ENCODE data around the gene FOXO3.
"Not testable (repeated sequence)": the region's sequence is repeated elsewhere in the genome, so short reads cannot be mapped to it uniquely, and the experiment has no call there.

Gene FOXO3

DNA sequence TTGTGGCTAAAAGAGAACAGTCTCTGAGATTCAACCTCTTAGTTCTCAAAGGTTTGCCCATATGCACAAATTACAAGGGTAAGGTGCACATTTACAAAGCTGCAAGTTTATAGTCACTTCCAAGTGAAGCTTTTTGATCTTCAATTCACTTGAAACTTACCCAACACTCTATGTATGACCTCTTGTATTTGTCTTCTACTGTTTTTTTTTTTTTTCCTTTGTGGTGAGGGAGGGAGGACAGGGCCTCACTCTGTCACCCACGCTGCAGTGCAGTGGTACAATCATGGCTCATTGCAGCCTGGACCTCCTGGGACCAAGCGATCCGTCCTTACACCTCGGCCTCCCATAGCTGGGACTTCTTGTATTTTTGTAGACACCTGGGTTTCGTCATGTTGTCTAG lies 4.5 kb upstream of the FOXO3 start:
- no peak for DNase-seq (ENCODE audit: low spot score)

DNA sequence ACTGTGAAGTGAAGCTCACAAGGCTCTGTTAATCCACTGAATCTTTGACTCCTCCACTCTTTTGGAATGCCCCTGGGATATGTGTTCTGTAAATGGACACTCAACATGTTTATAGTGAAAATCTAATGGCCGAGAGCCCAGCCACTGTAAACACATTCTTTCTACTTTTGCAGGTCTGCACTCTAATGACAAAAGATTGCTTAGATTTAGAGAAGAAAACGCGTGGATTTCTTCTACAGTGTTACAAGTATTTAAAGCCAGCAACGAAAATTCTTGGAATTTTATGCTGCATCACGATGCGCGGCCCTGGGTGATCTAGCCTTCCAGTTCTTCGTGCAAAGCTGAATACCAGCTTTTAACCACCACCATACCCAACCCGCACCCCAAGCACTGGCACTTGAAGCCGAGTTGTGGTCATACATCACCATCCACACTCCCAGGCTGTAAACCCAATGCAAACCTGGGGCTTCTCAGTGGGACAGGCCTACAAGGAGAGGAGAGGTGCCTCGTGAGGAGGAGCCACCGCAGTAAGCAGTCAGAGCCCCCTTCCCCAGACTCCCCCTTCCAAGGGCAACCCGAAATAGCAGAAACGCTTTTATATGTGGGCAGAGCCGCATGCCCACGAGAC lies 3.7 kb upstream of the FOXO3 start:
- DNase-seq (ENCODE audit: low spot score): no peak

DNA sequence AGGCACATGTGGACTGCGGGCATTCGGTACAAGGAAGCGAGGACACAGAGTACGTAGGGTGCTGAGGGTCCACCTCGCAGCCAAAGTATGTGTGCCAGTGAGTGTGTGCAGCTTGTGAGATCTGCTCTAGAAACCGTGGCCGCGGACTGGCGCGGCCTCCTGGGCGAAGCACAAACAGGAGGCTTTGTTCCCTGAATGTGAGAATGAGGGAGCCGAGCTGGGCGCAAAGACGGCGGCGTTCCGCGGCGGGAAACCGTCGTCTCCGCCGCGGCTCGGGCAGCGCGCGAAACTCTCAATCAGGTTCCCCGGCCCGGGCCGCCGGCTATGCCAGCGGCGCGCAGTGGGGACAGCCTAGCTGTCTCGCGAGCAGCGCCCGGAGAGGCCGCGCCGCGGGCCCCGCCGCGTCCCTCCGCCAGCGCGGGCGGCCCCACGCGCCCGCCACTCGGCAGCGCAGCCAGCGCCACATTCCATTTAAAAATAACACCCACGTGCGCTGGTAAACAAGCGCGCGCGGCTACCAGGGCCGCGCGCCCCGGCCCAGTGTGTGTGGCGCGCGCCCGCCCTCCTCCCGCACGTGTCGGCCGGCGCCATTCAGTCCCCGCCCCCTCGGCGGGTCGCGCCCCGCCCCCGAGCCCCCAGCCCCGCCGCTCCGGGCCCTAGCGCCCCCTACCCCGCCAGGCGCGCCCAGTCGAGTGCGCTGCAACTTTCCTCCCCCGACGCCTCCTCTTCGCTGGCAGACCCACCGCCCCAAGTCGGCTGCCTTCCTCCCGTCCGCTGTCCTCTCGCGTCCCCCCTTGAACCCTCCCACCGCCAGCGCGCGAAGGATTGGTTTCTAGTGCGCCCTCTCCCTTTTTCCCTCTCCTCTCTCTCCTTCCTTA lies 3.0 kb upstream of the FOXO3 start:
- DNase-seq (ENCODE audit: low spot score): peak; percentile 82

DNA sequence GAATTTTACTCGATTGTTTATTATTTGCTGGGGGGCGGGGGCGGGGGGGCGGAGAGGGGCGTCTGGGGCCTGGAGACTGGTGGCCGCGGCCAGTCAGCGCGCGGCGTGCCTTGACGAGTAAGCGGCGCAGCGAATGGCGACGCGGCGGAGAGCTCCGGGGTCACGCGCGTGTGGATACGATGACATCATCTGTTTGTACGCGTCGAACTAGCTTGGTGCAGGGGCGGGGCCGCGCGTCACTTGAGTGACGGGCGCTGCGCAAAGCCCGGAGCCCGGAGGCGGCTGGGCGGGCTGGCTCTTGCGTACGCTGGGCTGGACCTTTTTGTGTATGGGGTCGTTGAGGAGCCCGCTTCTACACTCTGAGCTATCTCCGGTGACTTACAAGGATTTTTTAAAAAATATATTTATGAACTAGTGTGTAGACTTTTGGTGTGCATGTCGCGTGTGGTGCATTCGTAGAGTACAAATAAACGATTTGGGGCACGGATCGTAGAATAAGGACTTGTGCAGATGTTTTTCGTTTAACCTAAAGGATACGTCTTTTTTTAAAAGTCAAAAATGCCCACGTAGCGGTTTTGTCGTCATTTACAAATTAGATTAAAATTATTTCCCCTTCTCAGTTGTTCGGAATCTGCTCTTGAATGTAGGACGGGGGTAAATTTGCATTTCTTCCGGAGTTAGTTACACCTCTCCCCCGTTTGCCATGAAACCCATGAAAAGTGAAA lies 2.2 kb upstream of the FOXO3 start:
- DNase-seq (ENCODE audit: low spot score): peak; percentile 98

DNA sequence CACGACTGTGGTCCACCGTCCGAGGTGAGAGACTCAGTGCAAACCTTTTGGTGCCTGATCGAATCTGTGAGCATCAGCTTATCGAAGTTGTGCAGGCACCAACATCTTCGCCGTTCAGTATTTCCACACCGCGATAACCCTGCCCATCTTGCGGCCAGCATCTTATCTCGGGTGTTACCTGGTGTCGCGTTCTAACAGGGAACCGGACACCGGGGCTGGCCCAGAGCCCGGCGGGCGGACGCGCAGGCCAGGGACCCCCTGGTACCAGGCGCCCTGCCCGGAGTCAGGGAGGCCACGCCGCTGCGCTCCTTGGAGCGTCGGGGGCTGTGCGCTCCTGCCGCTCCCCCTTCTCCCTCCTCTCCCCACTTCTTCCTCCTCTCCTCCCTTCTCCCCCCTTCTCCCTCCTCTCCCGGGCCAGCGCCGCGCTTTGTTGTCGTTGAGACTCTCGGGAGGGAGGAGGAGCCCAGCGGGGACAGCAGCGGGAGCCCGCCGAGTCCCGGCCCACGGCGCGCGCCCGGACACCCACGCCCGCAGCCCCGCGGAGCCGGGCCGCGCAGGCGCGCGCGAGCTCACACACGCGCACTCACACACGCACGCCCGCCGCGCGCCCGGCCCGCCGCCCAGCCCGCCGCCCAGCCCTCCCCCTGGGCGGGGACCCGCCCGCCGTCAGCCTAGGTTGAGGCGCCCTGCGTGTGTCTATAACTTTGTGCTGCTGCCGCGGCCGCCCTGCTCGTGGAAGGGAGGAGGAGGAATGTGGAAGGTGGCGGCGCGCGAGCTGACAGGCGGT lies 1.4 kb upstream of the FOXO3 start:
- peak; percentile 91 for DNase-seq (ENCODE audit: low spot score)

DNA sequence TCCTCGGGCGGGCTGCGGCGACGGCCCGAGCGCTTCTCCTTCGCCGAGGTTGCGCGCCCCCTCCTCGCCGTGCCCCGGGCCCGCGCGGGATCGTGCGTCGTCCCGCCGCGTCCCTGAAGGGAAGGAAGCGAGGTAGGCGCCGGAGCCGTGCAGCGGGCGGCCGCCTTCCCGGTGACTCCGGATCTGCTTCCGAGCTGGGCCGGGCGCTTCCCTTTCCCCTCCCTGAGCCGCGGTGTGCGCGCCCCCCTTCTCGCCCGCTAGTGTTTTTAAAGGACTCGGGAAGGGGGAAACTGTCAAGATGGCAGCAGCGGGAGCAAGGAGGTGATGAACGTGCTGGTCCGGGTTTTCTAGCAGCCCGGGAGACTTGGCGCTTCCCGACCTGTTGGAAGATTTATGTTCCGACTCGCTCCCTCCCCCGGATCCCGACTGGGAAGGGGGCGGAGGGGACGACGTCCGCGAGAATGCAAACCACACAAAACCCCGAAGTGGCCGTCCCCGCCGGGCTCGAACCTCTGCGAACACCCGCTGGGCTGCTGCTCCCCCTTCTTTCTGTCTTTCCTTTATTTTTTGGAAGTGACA lies 744 bp upstream of the FOXO3 start:
- no peak for DNase-seq (ENCODE audit: low spot score)

DNA sequence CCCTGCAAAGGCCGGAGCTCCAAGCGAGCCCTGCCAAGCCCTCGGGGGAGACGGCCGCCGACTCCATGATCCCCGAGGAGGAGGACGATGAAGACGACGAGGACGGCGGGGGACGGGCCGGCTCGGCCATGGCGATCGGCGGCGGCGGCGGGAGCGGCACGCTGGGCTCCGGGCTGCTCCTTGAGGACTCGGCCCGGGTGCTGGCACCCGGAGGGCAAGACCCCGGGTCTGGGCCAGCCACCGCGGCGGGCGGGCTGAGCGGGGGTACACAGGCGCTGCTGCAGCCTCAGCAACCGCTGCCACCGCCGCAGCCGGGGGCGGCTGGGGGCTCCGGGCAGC lies 561 bp downstream of the FOXO3 start:
- not testable (repeated sequence) for DNase-seq (ENCODE audit: low spot score)

DNA sequence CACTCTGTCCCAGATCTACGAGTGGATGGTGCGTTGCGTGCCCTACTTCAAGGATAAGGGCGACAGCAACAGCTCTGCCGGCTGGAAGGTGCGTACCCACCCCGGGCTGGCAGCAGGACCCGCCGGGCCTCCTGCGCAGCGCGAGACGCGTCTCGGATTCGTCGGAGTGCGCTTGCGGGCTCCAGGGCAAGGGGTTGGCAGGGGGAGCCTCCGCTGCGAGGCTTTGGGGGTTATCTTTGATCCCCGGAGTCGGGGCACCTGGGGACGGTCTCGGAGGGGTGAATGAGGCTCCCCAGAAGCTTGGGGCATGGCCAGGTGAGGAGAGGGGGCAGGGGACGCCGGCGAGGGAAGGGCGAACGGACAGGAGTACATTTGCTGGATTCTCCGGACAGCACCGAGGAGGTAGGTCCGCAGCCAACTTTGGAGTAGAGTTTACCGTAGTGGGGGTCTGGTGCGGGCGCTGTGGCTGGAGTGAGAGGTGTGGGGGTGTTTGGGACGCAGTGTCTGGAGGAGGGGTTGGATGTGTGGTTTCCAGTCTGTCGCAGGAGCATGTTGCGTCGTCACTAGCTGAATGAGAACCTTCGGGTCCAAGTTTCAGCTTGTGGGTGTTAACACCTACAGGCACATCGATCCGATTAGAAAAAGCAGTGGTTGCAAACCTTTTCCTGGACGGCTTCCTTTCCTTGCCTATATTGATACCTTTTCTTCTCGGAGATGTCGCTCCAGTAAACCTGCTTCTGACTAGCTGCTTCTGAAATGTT lies 1.2 kb downstream of the FOXO3 start:
- no peak for DNase-seq (ENCODE audit: low spot score)

DNA sequence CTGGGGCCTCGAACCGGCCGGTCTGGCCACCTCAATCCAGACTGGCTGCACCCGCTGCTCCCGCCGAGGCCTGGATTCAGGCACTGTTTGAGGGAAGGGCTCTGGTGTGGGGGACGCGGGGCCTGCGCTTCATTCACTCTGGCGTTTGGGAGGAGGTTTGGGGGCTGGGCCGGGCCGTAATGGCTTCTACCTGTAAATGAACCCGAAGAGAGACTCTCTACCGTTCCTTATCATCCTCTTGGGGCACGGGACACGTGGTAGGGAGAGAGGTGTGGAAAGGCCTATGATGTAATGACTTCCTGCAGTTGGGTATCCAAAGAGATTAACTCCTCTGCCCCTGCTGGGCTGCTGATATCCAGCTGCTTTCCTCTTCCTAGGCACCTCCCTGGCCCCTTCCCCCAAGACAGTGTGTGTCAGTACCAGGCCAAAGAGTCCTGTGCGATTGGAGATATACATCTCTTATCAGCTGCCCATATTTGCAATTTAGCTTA lies 1.8 kb downstream of the FOXO3 start:
- no peak for DNase-seq (ENCODE audit: low spot score)

DNA sequence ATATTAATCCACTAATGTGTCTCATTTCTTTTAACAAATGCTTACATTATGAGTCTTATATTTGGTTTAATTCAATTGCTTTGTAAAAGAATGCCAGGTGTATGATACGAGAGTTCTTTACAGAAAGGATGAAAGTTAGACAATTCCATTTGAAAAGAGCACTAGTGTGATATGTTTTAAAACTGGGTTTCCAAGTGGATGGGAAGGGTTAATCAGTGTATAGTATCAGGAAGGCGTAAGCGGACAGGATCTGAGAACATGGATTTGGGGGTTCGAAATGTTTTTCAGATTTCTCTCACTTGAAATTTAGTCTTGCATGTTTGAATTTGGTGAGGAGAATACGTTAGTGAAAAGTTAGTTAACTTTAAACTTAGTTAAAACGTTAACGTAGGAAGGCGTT lies 2.6 kb downstream of the FOXO3 start:
- DNase-seq (ENCODE audit: low spot score): no peak

DNA sequence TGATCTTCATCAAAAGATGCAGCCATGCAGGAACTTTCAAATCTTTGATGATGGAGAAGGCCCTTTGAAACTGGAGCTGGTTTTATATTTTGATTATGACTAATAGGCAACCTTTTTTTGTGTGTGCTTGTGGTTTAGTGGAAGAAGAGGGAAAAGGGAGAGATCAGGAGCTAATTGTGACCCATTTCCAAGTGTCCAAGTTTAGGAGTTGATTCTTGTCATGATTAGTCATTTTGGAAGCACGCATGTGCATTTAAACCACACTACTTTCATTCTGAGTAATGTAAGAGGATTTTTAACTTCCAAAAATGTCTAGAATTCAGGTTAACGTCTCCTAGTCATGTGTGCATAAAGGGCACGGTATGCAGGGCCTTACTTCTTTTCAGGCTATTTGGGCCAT lies 3.5 kb downstream of the FOXO3 start:
- DNase-seq (ENCODE audit: low spot score): no peak

DNA sequence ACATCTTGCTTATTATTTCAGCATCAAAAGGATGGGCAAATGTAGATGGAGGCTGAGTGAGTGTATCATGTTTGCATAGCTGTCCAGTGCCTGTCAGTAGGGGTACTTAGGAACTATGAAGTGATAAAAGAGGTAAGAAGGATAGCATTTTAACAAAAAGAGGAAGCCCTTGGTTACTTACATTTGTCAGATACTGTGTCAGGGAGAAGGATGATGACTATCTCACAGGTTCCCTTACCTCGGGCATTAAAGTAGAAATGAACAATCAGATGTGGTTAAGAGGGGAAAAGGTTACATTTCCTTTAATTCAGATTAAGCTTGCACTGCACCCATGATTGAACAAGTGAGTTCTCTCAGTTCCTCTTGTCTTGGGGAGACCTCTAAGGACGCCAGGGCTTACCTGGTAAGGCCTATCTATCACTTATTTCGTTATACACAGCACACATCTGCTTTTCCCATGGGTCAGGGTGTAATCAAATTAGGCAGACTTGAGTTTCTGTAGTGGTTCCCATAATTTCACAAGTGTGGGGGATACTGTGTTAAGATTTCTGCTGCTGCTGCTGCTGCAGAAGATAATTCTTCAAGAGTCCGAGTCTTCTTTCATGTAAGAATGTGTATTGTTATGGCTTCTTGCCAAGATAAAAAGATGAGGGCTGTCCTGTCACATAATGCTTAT lies 4.5 kb downstream of the FOXO3 start:
- DNase-seq (ENCODE audit: low spot score): peak; percentile 59

DNA sequence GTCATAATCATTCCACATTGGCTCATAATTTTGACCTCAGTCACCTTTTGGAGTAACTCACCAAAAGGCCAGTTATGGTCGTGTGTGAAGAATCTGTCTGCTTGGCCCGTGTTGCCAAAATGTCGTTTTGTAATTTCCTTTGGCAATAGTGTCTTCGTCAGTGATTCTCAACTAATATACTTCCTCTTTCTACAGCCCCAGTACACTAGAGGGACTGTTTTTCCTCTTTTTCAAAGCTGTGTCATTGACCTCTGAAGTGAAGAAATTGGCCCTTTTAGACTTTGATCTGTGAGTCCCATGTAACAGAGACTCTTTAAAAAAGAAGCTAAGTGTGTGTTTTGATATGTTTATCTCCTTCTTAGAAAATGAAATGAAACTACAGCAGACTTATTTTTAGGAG lies 5.2 kb downstream of the FOXO3 start:
- no peak for DNase-seq (ENCODE audit: low spot score)

DNA sequence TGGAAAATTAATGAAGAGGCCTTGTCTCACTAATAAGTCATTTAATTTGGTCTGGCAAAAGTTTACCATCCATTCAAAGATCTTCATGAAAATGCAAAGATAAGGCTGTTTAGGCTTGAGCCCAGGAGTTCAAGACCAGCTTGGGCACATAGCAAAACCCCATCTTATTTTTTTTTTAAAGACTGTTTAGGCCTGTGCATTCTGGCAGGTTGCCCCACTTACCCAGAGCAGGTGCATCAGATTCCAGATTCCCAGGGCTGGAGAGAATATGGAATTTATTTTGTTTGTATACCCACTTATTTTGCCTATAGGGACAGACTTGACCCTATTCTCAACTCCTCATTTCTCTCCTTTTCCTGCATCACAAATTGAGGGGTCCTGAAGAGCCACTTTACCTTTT lies 5.7 kb downstream of the FOXO3 start:
- no peak for DNase-seq (ENCODE audit: low spot score)

DNA sequence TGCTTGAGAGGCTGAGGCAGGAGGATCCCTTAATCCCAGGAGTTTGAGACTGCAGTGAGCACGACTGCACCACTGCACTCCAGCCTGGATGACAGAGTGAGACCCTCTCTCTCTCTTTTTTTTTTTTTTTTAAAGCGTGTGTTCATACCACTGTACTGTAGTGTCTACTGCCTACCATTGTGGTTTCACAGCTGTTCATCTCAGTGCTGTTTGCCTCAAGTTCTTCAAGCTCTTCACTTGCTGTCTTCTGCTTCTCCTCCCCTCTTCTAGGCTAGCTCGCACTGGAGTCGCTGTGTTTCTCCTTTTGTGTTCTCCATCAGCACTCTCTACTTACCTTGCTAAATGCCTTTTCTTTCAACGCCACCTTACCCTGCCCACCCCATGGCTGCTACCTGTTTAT lies 7.4 kb downstream of the FOXO3 start:
- no peak for DNase-seq (ENCODE audit: low spot score)

DNA sequence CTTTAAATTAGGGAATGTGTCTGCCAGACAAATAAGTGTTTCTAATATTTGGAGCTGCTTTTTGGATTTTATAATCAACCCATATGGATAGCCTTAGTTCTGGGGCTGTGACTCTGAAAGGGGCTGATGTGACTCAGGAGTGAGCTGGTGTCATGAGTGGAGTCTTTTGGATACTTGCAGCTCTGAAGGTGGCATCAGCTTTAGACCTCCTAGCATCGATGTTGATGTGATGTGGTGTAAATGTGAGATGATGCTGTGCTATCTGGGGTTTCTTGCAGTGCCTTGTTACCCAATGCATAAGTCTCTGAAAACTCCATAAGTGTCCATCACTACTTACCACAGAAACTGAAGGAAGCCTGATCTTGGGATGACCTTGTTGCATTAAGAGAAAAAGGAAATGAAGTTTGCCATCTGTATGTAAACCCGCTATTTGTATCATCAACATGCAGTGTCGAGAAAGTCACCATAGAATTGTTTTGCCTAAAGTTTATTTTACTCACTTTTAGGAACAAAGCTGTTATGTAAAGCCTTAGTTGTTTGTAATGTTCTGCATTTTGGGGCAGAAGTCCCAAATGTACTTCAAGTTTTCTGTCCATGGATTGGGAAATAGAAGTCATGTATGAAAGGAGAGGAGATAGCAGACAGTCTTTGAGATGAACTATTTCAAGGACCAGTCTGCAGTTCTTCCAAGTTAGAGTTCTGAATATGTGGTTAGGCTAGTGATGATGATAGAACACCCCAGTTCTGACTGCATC lies 8.0 kb downstream of the FOXO3 start:
- DNase-seq (ENCODE audit: low spot score): no peak

DNA sequence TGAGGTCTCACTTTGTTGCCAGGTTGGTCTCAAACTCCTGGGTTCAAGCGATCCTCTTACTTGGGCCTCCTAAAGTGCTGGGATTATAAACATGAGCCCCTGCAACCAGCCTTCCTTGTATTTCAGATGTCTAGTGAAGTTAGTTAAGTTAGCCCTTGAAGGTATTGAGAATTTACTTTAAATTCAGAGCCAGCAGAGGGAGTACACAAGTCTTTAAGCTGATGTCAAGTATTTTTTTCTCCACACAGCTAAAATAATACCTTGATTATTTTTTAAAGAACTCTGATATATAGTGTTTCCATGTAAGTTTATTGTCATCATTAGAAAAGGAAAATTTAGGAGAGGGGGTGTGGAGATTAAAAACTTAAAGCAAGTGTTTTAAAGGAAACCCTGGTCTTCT lies 9.8 kb downstream of the FOXO3 start:
- no peak for DNase-seq (ENCODE audit: low spot score)

DNA sequence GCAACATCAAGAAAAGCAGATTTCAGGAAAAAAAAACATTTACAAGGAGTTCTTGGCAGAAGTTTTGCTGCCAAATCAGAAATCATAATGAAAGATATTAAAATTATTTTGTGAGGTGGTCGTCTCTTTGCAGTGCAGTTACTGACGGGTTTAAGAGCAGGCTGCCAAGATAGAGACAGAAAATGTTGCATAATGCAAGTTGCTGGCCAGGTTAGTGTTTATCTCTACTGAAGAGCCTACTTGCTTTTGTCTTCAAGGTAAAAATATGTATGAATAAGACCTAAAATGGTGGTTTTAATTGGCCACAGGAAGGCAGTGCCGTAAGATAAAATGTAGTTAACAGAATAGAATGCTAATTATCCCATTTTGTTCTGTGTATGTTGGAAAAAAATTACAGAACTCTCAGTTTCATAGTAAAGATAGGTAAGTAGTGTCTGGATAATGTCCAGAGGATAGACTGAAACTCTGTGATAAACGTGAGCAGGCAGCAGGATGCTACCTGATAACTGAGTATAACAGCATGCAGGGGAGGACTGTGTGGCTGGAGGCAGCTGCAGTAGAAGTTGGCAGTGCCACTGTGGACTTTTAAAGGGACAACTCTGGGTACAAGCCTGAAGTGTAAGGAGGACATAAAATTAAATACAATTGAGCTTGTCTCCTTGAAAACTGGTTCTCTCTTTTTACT lies 13.9 kb downstream of the FOXO3 start:
- DNase-seq (ENCODE audit: low spot score): no peak

DNA sequence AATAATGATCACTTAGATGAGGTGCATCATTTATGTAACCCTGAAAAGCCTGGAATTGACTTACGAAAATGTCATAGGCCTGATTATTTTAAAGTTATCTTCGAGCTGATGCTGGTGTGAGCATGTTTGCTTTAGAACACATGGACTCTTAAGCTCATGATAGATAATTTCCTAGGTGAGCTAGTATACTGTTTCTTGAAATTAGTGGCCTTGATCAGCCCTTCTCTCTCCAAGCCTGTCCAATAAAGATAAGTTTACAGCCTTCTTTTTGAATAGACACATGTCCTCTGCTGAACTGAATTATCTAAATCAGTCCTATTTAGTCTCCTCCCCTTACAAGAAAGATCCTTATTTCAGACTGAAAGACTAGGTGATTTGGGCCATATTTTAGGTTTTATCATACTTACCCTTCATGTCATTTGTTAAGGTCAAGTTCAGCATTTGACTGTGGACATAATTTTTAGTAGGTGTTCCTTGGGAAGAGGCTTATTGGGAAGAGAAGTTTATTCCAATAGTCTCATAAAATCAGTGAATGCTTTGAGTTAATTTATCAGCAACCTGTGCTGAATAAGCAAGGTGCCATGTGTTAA lies 15.3 kb downstream of the FOXO3 start:
- DNase-seq (ENCODE audit: low spot score): no peak
